Measurements from ENCODE around the gene KRTAP4-6. TPM values are rescaled to one million over a fixed set of nuclear protein-coding genes. Genes with fewer than 3 reads are reported as not detected.

The KRTAP4-6 gene
- total RNA-seq, 6 experiments from 2014 or later, result not detected

DNA sequence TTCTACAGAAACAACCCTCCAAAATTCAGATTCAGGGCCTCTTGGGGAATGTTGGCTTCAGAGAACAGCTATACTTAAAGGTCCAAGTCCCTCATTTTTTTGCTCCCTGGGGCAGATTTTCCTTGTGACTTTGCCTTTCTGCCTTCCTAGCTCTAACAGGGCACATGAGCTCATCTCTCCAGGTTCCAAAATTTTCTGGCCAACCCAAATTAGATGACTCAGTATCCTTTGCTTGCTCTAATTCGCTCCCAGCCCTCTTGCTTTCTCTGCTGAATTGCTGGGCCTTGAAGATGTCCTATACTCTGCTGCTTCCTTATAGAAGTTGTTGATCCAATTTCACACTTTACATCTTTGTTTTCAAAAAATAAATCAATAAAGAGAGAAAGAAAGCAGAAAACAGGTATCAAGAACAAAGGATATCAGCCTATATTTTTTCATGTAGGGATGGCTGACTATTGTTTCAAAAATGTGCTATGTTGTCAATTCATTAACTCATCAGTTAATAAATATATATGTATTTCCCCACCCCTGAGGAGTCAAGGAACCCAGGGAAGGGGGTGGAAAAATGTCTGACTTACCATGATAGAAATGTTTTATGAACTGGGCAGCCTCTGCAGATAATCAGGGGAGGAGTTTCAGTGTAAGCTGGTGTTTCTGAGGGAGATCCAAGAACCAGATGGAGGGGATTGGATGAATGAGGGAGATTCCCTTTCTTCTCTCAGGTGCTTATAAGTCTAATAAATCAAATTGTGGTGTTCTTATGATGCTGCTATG is 38.7 kb upstream of the KRTAP4-6 start:
- DNase-seq, result peak; percentile 15
- TF ChIP-seq, protein P1, sequence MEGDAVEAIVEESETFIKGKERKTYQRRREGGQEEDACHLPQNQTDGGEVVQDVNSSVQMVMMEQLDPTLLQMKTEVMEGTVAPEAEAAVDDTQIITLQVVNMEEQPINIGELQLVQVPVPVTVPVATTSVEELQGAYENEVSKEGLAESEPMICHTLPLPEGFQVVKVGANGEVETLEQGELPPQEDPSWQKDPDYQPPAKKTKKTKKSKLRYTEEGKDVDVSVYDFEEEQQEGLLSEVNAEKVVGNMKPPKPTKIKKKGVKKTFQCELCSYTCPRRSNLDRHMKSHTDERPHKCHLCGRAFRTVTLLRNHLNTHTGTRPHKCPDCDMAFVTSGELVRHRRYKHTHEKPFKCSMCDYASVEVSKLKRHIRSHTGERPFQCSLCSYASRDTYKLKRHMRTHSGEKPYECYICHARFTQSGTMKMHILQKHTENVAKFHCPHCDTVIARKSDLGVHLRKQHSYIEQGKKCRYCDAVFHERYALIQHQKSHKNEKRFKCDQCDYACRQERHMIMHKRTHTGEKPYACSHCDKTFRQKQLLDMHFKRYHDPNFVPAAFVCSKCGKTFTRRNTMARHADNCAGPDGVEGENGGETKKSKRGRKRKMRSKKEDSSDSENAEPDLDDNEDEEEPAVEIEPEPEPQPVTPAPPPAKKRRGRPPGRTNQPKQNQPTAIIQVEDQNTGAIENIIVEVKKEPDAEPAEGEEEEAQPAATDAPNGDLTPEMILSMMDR (IDR thresholded peaks at IDR 0.05), result no peak

DNA sequence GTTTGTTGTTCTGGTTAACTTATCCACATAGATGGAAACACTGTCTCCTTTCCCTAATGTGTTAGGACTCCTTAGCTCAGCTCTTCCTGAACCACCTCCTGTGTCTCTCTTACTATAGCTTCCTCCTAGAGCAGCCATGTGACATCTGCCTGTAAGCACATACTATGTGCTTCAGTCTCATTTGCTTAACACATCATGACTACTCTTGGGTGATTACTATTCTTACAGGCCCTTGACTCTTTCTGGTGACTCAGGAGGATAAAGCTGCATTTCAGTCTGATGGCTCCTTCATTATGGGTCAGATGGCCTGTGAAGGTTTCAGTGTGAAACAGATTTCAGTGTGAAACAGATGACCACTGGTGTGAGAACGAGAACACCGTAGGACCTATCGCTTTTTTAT is 38.0 kb upstream of the KRTAP4-6 start:
- H3K27ac Mint-ChIP-seq, result peak overlapping the region; percentile 68
- H3K27me3 Mint-ChIP-seq (ENCODE audit: insufficient read depth), result peaks cover 2% of the 10 kb centered on the region; the same call in 1 of the 2 replicates
- H3K9me3 Mint-ChIP-seq, result no peaks in the 10 kb centered on the region
- peak; percentile 53 for DNase-seq
- H3K36me3 Mint-ChIP-seq (ENCODE audit: low read depth), result no peaks in the 10 kb centered on the region
- H3K4me1 Mint-ChIP-seq (ENCODE audit: low read depth), result peaks cover 30% of the 10 kb centered on the region
- no peak overlapping the region for H3K4me3 Mint-ChIP-seq
- TF ChIP-seq, protein P1 (IDR thresholded peaks at IDR 0.05), result no peak

More for the DNA sequence above, 38.7 kb upstream of the KRTAP4-6 start:
- Mint-ChIP-seq H3K36me3 (ENCODE audit: low read depth) (no peaks in the 10 kb centered on the region), H3K27me3 (ENCODE audit: insufficient read depth) (peaks cover 1% of the 10 kb centered on the region; the same call in 1 of the 2 replicates), H3K27ac (peak overlapping the region; percentile 68), H3K9me3 (no peaks in the 10 kb centered on the region), H3K4me3 (no peak overlapping the region), H3K4me1 (ENCODE audit: low read depth) (peaks cover 30% of the 10 kb centered on the region)

DNA sequence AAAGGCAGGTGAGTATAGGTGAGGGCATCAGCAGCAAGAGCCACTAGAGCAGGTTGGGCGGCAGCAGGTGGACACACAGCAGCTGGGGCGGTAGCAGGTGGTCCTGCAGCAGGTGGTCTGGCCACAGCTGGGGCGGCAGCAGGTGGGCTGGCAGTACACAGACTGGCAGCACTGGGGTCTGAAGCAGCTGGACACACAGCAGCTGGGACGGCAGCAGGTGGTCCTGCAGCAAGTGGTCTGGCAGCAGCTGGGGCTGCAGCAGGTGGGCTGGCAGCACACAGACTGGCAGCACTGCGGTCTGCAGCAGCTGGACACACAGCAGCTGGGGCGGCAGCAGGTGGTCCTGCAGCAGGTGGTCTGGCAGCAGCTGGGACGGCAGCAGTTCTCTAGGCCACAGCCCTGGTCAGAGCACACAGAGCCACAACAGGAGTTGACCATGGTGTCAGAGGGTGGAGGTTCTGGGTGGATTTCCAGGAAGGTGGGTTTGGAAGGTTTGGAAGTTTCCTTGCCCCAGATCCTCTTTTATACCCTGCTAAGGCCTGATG is 37.5 kb upstream of the KRTAP4-6 start, which contains the start of gene KRTAP4-2:
KRTAP4-2 (minus strand) TSS at position 495 of the 545 bp plus-strand sequence; CDS start at position 438, 57 bp downstream.
- Mint-ChIP-seq H3K27me3 (ENCODE audit: insufficient read depth) (peaks cover 1% of the 10 kb centered on the region; the same call in 1 of the 2 replicates), H3K27ac (peak within 1 kb of the TSS; percentile 68), H3K36me3 (ENCODE audit: low read depth) (no peaks in the 10 kb centered on the region), H3K4me1 (ENCODE audit: low read depth) (peaks cover 30% of the 10 kb centered on the region), H3K9me3 (no peaks in the 10 kb centered on the region), H3K4me3 (no peak within 1 kb of the TSS)
- TF ChIP-seq, protein P1 (IDR thresholded peaks at IDR 0.05), result no peak
- no peak for DNase-seq

DNA sequence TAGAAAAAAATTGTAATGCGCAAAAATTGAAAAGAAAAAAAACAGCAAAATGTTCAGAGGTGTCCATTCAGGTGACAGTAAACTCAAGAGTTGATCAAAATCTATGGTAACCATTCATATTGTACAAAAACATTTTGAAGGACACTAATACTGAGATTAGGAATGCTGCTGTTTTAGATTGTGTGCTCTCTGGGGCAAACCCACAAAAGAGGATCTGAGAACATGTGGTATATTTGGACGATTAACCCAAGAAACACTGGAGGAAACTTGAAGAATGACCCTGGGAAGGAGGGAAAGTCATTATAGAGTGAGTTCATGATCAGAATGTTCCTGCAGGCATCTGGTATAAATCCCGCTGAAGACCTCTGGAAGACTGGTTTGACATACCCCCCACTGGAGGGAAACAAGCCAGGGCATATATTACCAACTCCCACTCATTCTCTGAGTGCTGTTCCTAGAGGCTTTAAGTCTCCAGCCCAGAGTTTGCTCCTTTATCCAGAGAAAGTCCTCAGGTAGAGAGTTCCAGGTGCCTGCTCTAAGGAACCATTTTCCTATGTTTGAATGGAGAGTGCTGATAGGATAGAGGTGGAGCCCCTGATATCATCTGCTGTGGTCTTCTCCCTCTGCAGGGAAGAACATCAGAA is 36.5 kb upstream of the KRTAP4-6 start:
- Mint-ChIP-seq H3K27me3 (ENCODE audit: insufficient read depth) (peaks cover 1% of the 10 kb centered on the region; the same call in 1 of the 2 replicates), H3K4me1 (ENCODE audit: low read depth) (peaks cover 34% of the 10 kb centered on the region), H3K27ac (no peak overlapping the region), H3K4me3 (no peak overlapping the region), H3K9me3 (no peaks in the 10 kb centered on the region), H3K36me3 (ENCODE audit: low read depth) (no peaks in the 10 kb centered on the region)
- no peak for DNase-seq
- TF ChIP-seq, protein P1 (IDR thresholded peaks at IDR 0.05), result no peak

DNA sequence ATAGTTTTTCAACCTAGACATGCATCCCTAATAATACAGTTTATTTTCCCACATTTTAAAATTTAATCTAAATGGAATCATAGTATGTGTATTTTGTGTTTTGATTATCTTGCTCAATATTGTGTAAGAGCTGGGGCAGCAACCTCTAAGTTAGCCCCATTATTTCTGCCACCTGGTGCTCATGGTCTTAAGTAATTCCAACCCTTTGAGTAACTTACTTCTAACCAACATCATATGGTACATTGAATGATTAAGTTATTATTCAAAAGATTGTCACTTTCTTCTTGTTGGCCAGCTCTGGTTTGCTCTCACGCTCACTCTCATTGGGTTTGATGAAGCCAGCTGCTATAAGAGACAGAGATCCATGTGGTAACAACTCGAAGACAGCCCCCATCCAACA is 31.5 kb upstream of the KRTAP4-6 start:
- peaks cover 1% of the 10 kb centered on the region; the same call in 1 of the 2 replicates for H3K27me3 Mint-ChIP-seq (ENCODE audit: insufficient read depth)
- TF ChIP-seq, protein P1 (IDR thresholded peaks at IDR 0.05), result no peak
- H3K4me3 Mint-ChIP-seq, result no peak overlapping the region
- no peak for DNase-seq
- no peak overlapping the region for H3K27ac Mint-ChIP-seq
- no peaks in the 10 kb centered on the region for H3K9me3 Mint-ChIP-seq
- peaks cover 7% of the 10 kb centered on the region; the same call in 1 of the 2 replicates for H3K4me1 Mint-ChIP-seq (ENCODE audit: low read depth)
- H3K36me3 Mint-ChIP-seq (ENCODE audit: low read depth), result no peaks in the 10 kb centered on the region

All from HFFc6 (cell line).